Mesenchymal stem cell (in vitro differentiated cells and primary cell): ENCODE data around the gene WDR19.

Experiments
- DNase-seq: peaks from one replicate; pipeline ENCODE4 v3.0.0-alpha.2; 2013
- H2AFZ ChIP-seq: one replicate; pipeline ENCODE4 v1.6.1; 2013; ENCODE audit warnings: low read depth, mild to moderate bottlenecking, control low read depth, inconsistent platforms, low read length, moderate library complexity
- H2AK5ac ChIP-seq: 2 replicates; pipeline ENCODE4 v1.6.1; 2013; ENCODE audit warnings: low read length, moderate library complexity, mild to moderate bottlenecking, inconsistent platforms; ENCODE audit not compliant: severe bottlenecking
- H2BK120ac ChIP-seq: one replicate; pipeline ENCODE4 v1.6.1; 2013; ENCODE audit warnings: low read depth, mild to moderate bottlenecking, inconsistent platforms, low read length, moderate library complexity
- H2BK12ac ChIP-seq, 2 experiments: one replicate each; pipeline ENCODE4 v1.6.1; 2013; ENCODE audit warnings: inconsistent platforms in 2 of 2, low read length in 2 of 2, mild to moderate bottlenecking in 2 of 2, moderate library complexity in 2 of 2, control low read depth in 1 of 2
- H2BK15ac ChIP-seq: one replicate; pipeline ENCODE4 v1.6.1; 2013; ENCODE audit warnings: mild to moderate bottlenecking, low read depth, inconsistent platforms; ENCODE audit not compliant: poor library complexity, severe bottlenecking
- H2BK5ac ChIP-seq: 2 replicates; pipeline ENCODE4 v1.6.1; 2013; ENCODE audit warnings: low read depth, mild to moderate bottlenecking, low read length, control low read depth, inconsistent platforms; ENCODE audit not compliant: poor library complexity, severe bottlenecking
- H3K14ac ChIP-seq, 2 experiments: one replicate each; pipeline ENCODE4 v1.6.1; 2013; ENCODE audit warnings: inconsistent platforms in 2 of 2, low read length in 2 of 2, control low read depth in 1 of 2, mild to moderate bottlenecking in 1 of 2, moderate library complexity in 1 of 2
- H3K18ac ChIP-seq, 2 experiments: one replicate each; pipeline ENCODE4 v1.6.1; 2013; ENCODE audit warnings: inconsistent platforms in 2 of 2, low read length in 2 of 2, control low read depth in 1 of 2, low read depth in 1 of 2, mild to moderate bottlenecking in 1 of 2
- H3K23ac ChIP-seq, 2 experiments: one replicate each; pipeline ENCODE4 v1.6.1; 2013; ENCODE audit warnings: inconsistent platforms in 2 of 2, low read length in 2 of 2, mild to moderate bottlenecking in 2 of 2, moderate library complexity in 2 of 2, control low read depth in 1 of 2
- H3K27ac ChIP-seq: 2 replicates; pipeline ENCODE4 v1.5.1; 2013; ENCODE audit warnings: mild to moderate bottlenecking, moderate library complexity, low read length, control low read depth, inconsistent platforms; ENCODE audit not compliant: poor library complexity, severe bottlenecking
- H3K27me3 ChIP-seq, 2 experiments: 2 replicates each; pipeline versions ENCODE4 v1.6.1 to v1.7.0; 2013; ENCODE audit warnings: low read length in 2 of 2, mild to moderate bottlenecking in 2 of 2, moderate library complexity in 2 of 2, control low read depth in 1 of 2, inconsistent platforms in 1 of 2; ENCODE audit not compliant: control insufficient read depth in 1 of 2, insufficient read depth in 1 of 2
- H3K36me3 ChIP-seq, 2 experiments: 2 replicates each; pipeline versions ENCODE4 v1.6.1 to v1.7.0; 2013; ENCODE audit warnings: low read length in 2 of 2, control low read depth in 1 of 2, inconsistent platforms in 1 of 2, low read depth in 1 of 2, mild to moderate bottlenecking in 1 of 2; ENCODE audit not compliant: insufficient read depth in 2 of 2, control insufficient read depth in 1 of 2
- H3K4ac ChIP-seq, 2 experiments: one replicate each; pipeline ENCODE4 v1.6.1; 2013; ENCODE audit warnings: inconsistent platforms in 2 of 2, low read length in 2 of 2, mild to moderate bottlenecking in 2 of 2, moderate library complexity in 2 of 2, control low read depth in 1 of 2, low read depth in 1 of 2
- H3K4me1 ChIP-seq: 2 replicates; pipeline ENCODE4 v1.6.1; 2013; ENCODE audit warnings: low read depth, low read length, control low read depth; ENCODE audit not compliant: control insufficient read depth, insufficient read depth
- H3K4me2 ChIP-seq: 2 replicates; pipeline ENCODE4 v1.6.1; 2013; ENCODE audit warnings: low read length, mild to moderate bottlenecking, inconsistent platforms; ENCODE audit not compliant: poor library complexity, severe bottlenecking
- H3K4me3 ChIP-seq, 2 experiments: 2 replicates each; pipeline versions ENCODE4 v1.5.1 to v1.7.0; 2013; ENCODE audit warnings: low read length in 2 of 2, mild to moderate bottlenecking in 2 of 2, control low read depth in 1 of 2, low read depth in 1 of 2; ENCODE audit not compliant: insufficient read depth in 1 of 2
- H3K79me1 ChIP-seq: replicated peaks from 2 replicates; pipeline ENCODE4 v1.6.1; 2013; ENCODE audit warnings: mild to moderate bottlenecking, control low read depth, low read length, inconsistent platforms; ENCODE audit not compliant: poor library complexity, severe bottlenecking
- H3K9ac ChIP-seq: 2 replicates; pipeline ENCODE4 v1.7.0; 2013; ENCODE audit warnings: mild to moderate bottlenecking, low read length, moderate library complexity
- H3K9me3 ChIP-seq: 2 replicates; pipeline ENCODE4 v1.7.0; 2013; ENCODE audit warnings: mild to moderate bottlenecking, low read length; ENCODE audit not compliant: control insufficient read depth
- H4K8ac ChIP-seq: one replicate; pipeline ENCODE4 v1.6.1; 2013; ENCODE audit warnings: inconsistent platforms, mild to moderate bottlenecking, low read length, moderate library complexity
- H4K91ac ChIP-seq: one replicate; pipeline ENCODE4 v1.6.1; 2013; ENCODE audit warnings: mild to moderate bottlenecking, low read length, inconsistent platforms
- WGBS: methylation state at CpG from one replicate; pipeline ENCODE4 v1.1.7; 2013; ENCODE audit warnings: mixed read lengths; 5-methylcytosine and 5-hydroxymethylcytosine counted together

WDR19 gene

GRCh38 chr4:39237179-39237578 lies 54.9 kb downstream of the WDR19 start:
- H3K27me3 ChIP-seq, result no peaks in the 10 kb centered on the region
- no peaks in the 10 kb centered on the region for H3K79me1 ChIP-seq
- no peak overlapping the region for H2BK5ac ChIP-seq
- H3K18ac ChIP-seq, result no peak overlapping the region
- no peak overlapping the region for H3K9ac ChIP-seq
- H3K4me3 ChIP-seq, result no peak overlapping the region
- no peak overlapping the region for H3K4me2 ChIP-seq
- no peak overlapping the region for H2BK15ac ChIP-seq
- no peak overlapping the region for H4K8ac ChIP-seq
- no peak overlapping the region for H3K4ac ChIP-seq
- DNase-seq, result no peak
- H3K36me3 ChIP-seq, result peaks cover 5 to 64% of the 10 kb centered on the region in 2 experiments
- no peak overlapping the region for H2AK5ac ChIP-seq
- H3K14ac ChIP-seq, result no peak overlapping the region
- H3K4me1 ChIP-seq, result peaks cover 3% of the 10 kb centered on the region
- 90% methylated on average over 3 of the region's 3 CpGs for WGBS
- no peak overlapping the region for H3K23ac ChIP-seq
- no peak overlapping the region for H2AFZ ChIP-seq
- H3K27ac ChIP-seq, result no peak overlapping the region
- H2BK12ac ChIP-seq, result no peak overlapping the region
- no peak overlapping the region for H2BK120ac ChIP-seq
- H4K91ac ChIP-seq, result no peak overlapping the region
- no peaks in the 10 kb centered on the region for H3K9me3 ChIP-seq

GRCh38 chr4:39243462-39243861 lies 61.1 kb downstream of the WDR19 start:
- H2BK120ac ChIP-seq, result no peak overlapping the region
- no CpG with 5 or more reads among the region's 3 CpGs for WGBS
- no peak overlapping the region for H3K4ac ChIP-seq
- no peaks in the 10 kb centered on the region for H3K27me3 ChIP-seq
- no peak overlapping the region for H3K4me3 ChIP-seq
- H4K8ac ChIP-seq, result no peak overlapping the region
- H3K79me1 ChIP-seq, result no peaks in the 10 kb centered on the region
- no peak overlapping the region for H3K4me2 ChIP-seq
- no peaks in the 10 kb centered on the region for H3K9me3 ChIP-seq
- no peak overlapping the region for H2AFZ ChIP-seq
- no peak overlapping the region for H2BK12ac ChIP-seq
- no peak overlapping the region for H2BK5ac ChIP-seq
- no peak overlapping the region for H3K9ac ChIP-seq
- H3K23ac ChIP-seq, result no peak overlapping the region
- no peak overlapping the region for H3K18ac ChIP-seq
- H3K36me3 ChIP-seq, result peaks cover 16 to 53% of the 10 kb centered on the region in 2 experiments
- no peak overlapping the region for H3K27ac ChIP-seq
- H3K14ac ChIP-seq, result no peak overlapping the region
- no peak overlapping the region for H4K91ac ChIP-seq
- DNase-seq, result no peak
- H2BK15ac ChIP-seq, result no peak overlapping the region
- peaks cover 3% of the 10 kb centered on the region for H3K4me1 ChIP-seq
- H2AK5ac ChIP-seq, result no peak overlapping the region

- H3K9me3 ChIP-seq, result no peaks in the 10 kb centered on the region
- no peak overlapping the region for H3K9ac ChIP-seq
- no peak overlapping the region for H3K4me2 ChIP-seq
- H3K27me3 ChIP-seq, result no peaks in the 10 kb centered on the region
- no peak overlapping the region for H4K8ac ChIP-seq
- no peak overlapping the region for H2AFZ ChIP-seq
- 35% methylated on average over 2 of the region's 2 CpGs for WGBS
- no peak overlapping the region for H3K23ac ChIP-seq
- no peaks in the 10 kb centered on the region for H3K79me1 ChIP-seq
- no peak overlapping the region for H3K4me3 ChIP-seq
- no peak overlapping the region for H4K91ac ChIP-seq
- no peak overlapping the region for H2BK15ac ChIP-seq
- no peak overlapping the region for H2AK5ac ChIP-seq
- no peak overlapping the region for H3K14ac ChIP-seq
- no peak overlapping the region for H2BK120ac ChIP-seq
- H3K18ac ChIP-seq, result no peak overlapping the region
- DNase-seq, result peak; percentile 25
- H2BK5ac ChIP-seq, result no peak overlapping the region
- no peak overlapping the region for H2BK12ac ChIP-seq
- no peak overlapping the region for H3K4ac ChIP-seq
- peaks cover 3 to 55% of the 10 kb centered on the region in 2 experiments for H3K36me3 ChIP-seq
- peak overlapping the region; percentile 71 for H3K27ac ChIP-seq
- H3K4me1 ChIP-seq, result peaks cover 3% of the 10 kb centered on the region
These were observed 72.9 kb downstream of the WDR19 start for GRCh38 chr4:39255266-39255665.

DNA sequence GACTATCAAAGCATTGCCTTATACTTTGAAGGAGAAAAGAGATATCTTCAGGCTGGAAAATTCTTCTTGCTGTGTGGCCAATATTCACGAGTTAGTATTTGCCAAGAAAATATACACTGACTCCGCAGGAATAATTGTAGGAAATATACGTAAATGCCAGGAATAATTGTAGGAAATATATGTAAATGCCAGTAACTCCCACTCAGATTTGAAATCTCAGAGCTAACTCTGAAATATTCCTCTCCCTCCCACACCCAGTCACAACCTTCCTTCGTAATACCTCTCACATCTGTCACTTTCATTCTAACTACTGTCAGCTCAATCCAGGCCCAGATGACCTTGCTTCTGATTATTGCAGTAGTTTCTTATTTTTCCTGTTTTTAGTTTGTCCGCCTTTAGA lies 73.5 kb downstream of the WDR19 start:
- Histone ChIP-seq H3K4me3 (no peak overlapping the region), H3K4ac (no peak overlapping the region), H3K27me3 (no peaks in the 10 kb centered on the region), H3K79me1 (no peaks in the 10 kb centered on the region), H2AK5ac (no peak overlapping the region), H4K91ac (no peak overlapping the region), H3K14ac (no peak overlapping the region), H3K4me2 (no peak overlapping the region), H2BK15ac (no peak overlapping the region), H2AFZ (no peak overlapping the region), H3K9me3 (no peaks in the 10 kb centered on the region), H2BK12ac (no peak overlapping the region), H4K8ac (no peak overlapping the region), H3K27ac (peak overlapping the region; percentile 84), H2BK5ac (no peak overlapping the region), H3K36me3 (peaks cover 3 to 61% of the 10 kb centered on the region in 2 experiments), H3K18ac (peak overlapping the region in 1 of 2 experiments; percentile 11), H3K4me1 (peaks cover 3% of the 10 kb centered on the region), H3K23ac (no peak overlapping the region), H2BK120ac (no peak overlapping the region), H3K9ac (no peak overlapping the region)
- no peak for DNase-seq
- WGBS, result 97% methylated on average over 5 of the region's 5 CpGs
